Adrenal gland (tissue), 5 donors: ENCODE data around the gene FGF16.

Source experiments
- POLR2A ChIP-seq, 2 donors: fragments of 450-650 bp; IDR thresholded peaks; one replicate each; pipeline ENCODE4 v1.6.1; 2017; ENCODE audit warnings: antibody characterized with exemption in 2 of 2, mild to moderate bottlenecking in 2 of 2, moderate library complexity in 1 of 2
- TF ChIP-seq, protein P1 (sequence below), 6 experiments: fragments of 450-650 bp in 4 of 6; fragments of 200-600 bp in 2 of 6; sonication (generic) in 1 of 6; IDR thresholded peaks; 1 replicate in 5 of 6; 2 replicates in 1 of 6; pipeline versions ENCODE4 v1.5.1 to v1.8.0; 2016 to 2021; ENCODE audit warnings: antibody characterized with exemption in 6 of 6, mild to moderate bottlenecking in 2 of 6, moderate library complexity in 1 of 6
- donor health status: DM: no; HTN: no; CAD: no.

DNA sequence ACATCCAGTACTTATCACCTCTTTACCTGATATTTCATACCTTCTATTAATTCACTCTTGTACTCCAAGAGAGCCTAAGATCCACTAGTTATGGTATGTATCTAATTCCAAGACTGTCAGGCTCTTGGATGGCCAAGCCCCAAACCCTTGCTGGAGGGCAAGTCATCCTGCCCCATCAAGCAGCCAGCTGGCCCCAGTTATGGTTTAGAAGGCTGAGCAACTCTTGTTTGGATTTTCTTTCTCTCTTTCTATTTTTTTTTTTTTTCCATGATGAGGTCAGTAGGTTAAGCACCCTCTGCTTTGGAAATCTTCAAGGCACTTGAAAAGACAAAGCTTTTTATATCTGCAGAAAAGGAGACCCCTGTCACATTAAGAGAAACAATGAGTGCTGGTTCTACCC, 10.9 kb upstream of the FGF16 start:
- TF ChIP-seq POLR2A (IDR thresholded peaks at IDR 0.05) = no peak
- TF ChIP-seq, protein P1, sequence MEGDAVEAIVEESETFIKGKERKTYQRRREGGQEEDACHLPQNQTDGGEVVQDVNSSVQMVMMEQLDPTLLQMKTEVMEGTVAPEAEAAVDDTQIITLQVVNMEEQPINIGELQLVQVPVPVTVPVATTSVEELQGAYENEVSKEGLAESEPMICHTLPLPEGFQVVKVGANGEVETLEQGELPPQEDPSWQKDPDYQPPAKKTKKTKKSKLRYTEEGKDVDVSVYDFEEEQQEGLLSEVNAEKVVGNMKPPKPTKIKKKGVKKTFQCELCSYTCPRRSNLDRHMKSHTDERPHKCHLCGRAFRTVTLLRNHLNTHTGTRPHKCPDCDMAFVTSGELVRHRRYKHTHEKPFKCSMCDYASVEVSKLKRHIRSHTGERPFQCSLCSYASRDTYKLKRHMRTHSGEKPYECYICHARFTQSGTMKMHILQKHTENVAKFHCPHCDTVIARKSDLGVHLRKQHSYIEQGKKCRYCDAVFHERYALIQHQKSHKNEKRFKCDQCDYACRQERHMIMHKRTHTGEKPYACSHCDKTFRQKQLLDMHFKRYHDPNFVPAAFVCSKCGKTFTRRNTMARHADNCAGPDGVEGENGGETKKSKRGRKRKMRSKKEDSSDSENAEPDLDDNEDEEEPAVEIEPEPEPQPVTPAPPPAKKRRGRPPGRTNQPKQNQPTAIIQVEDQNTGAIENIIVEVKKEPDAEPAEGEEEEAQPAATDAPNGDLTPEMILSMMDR (IDR thresholded peaks at IDR 0.05) = no peak
